Measurements from ENCODE around the gene MSL3B.

Gene MSL3B

GRCh38 chr2:233867993-233868532 lies at the start of gene MSL3B:
Gene MSL3B, minus strand, starts transcription at chr2:233868386.
- peak; percentile 60 for DNase-seq (ENCODE audit: extremely low spot score)
- no peak for TF ChIP-seq SUZ12 (IDR thresholded peaks at IDR 0.05)
- no peak for TF ChIP-seq ARNT (IDR thresholded peaks at IDR 0.05)
- no peak for TF ChIP-seq ELF4 (IDR thresholded peaks at IDR 0.05)
- TF ChIP-seq ZNF384 (IDR thresholded peaks at IDR 0.05) = no peak
- peak; percentile 78 for TF ChIP-seq L3MBTL2 (conservative IDR thresholded peaks at IDR 0.05)
- TF ChIP-seq FOXM1 (IDR thresholded peaks at IDR 0.05; ENCODE audit: borderline replicate concordance) = no peak
- ChIA-PET CTCF (interaction anchor here (0.6 to 2.7 kb wide), 2 partner anchors 10 to 458 kb away, joined by 5 to 9 read pairs; no protein-coding TSS in a partner anchor), POLR2A (no interaction called here)

- TF ChIP-seq ARNT (IDR thresholded peaks at IDR 0.05) (no peak), FOXA1 (IDR thresholded peaks at IDR 0.05) (no peak), BHLHE40 (IDR thresholded peaks at IDR 0.05; ENCODE audit: borderline replicate concordance) (no peak), FOXK2 (IDR thresholded peaks at IDR 0.05) (no peak), ELF4 (IDR thresholded peaks at IDR 0.05) (no peak), CTBP1 (IDR thresholded peaks at IDR 0.05; ENCODE audit: borderline replicate concordance) (no peak), HDGF (IDR thresholded peaks at IDR 0.05; ENCODE audit: borderline replicate concordance) (no peak), L3MBTL2 (conservative IDR thresholded peaks at IDR 0.05) (no peak), TARDBP (IDR thresholded peaks at IDR 0.05) (no peak), SUZ12 (IDR thresholded peaks at IDR 0.05) (no peak), SP1 (IDR thresholded peaks at IDR 0.05) (no peak), FOXM1 (IDR thresholded peaks at IDR 0.05; ENCODE audit: borderline replicate concordance) (no peak)
- CTCF ChIA-PET = no interaction called here
- POLR2A ChIA-PET = no interaction called here
- DNase-seq (ENCODE audit: extremely low spot score) = no peak
Measured at GRCh38 chr2:233917116-233917515, 48.9 kb upstream of the MSL3B start, which contains the start of gene TRPM8. Gene TRPM8, plus strand, starts transcription at chr2:233917373. Its CDS starts 9,165 bp downstream, at chr2:233926538.

GRCh38 chr2:233915128-233915527 lies 46.9 kb upstream of the MSL3B start:
- POLR2A ChIA-PET = no interaction called here
- TF ChIP-seq SP1 (IDR thresholded peaks at IDR 0.05) = no peak
- TF ChIP-seq PKNOX1 (IDR thresholded peaks at IDR 0.05) = no peak
- TF ChIP-seq LEF1 (IDR thresholded peaks at IDR 0.05; ENCODE audit: borderline replicate concordance) = no peak
- no peak for DNase-seq (ENCODE audit: extremely low spot score)
- CTCF ChIA-PET = no interaction called here

- TF ChIP-seq PKNOX1 (IDR thresholded peaks at IDR 0.05) (no peak), NFRKB (IDR thresholded peaks at IDR 0.05) (no peak), ZNF384 (IDR thresholded peaks at IDR 0.05) (no peak), L3MBTL2 (conservative IDR thresholded peaks at IDR 0.05) (no peak), FOXM1 (IDR thresholded peaks at IDR 0.05; ENCODE audit: borderline replicate concordance) (no peak), FOXK2 (IDR thresholded peaks at IDR 0.05) (no peak), TARDBP (IDR thresholded peaks at IDR 0.05) (no peak), SP1 (IDR thresholded peaks at IDR 0.05) (no peak), ELF4 (IDR thresholded peaks at IDR 0.05) (no peak), CTBP1 (IDR thresholded peaks at IDR 0.05; ENCODE audit: borderline replicate concordance) (no peak), BHLHE40 (IDR thresholded peaks at IDR 0.05; ENCODE audit: borderline replicate concordance) (no peak)
- POLR2A ChIA-PET = interaction anchor here (0.9 kb wide), 1 partner anchor 58 kb away, joined by 3 read pairs; the partner anchor contains the start of gene HJURP
- peak; percentile 33 for DNase-seq (ENCODE audit: extremely low spot score)
- CTCF ChIA-PET = interaction anchor here (1.0 kb wide), 1 partner anchor 589 kb away, joined by 5 read pairs; no protein-coding TSS in a partner anchor
Measured at GRCh38 chr2:233912691-233913423, 44.7 kb upstream of the MSL3B start.

- ChIA-PET POLR2A (no interaction called here), CTCF (no interaction called here)
- TF ChIP-seq SUZ12 (IDR thresholded peaks at IDR 0.05) (no peak), ELF4 (IDR thresholded peaks at IDR 0.05) (no peak), L3MBTL2 (conservative IDR thresholded peaks at IDR 0.05) (no peak), HDGF (IDR thresholded peaks at IDR 0.05; ENCODE audit: borderline replicate concordance) (no peak), FOXK2 (IDR thresholded peaks at IDR 0.05) (no peak), CTBP1 (IDR thresholded peaks at IDR 0.05; ENCODE audit: borderline replicate concordance) (no peak), BHLHE40 (IDR thresholded peaks at IDR 0.05; ENCODE audit: borderline replicate concordance) (no peak), FOXM1 (IDR thresholded peaks at IDR 0.05; ENCODE audit: borderline replicate concordance) (no peak), TARDBP (IDR thresholded peaks at IDR 0.05) (no peak), SP1 (IDR thresholded peaks at IDR 0.05) (no peak), ARNT (IDR thresholded peaks at IDR 0.05) (no peak), PKNOX1 (IDR thresholded peaks at IDR 0.05) (no peak), ZNF384 (IDR thresholded peaks at IDR 0.05) (no peak), NFRKB (IDR thresholded peaks at IDR 0.05) (no peak), LEF1 (IDR thresholded peaks at IDR 0.05; ENCODE audit: borderline replicate concordance) (no peak)
- DNase-seq (ENCODE audit: extremely low spot score) = no peak
Measured at GRCh38 chr2:233907627-233908026, 39.4 kb upstream of the MSL3B start.

GRCh38 chr2:233905945-233906344 lies 37.8 kb upstream of the MSL3B start:
- ChIA-PET CTCF (no interaction called here), POLR2A (no interaction called here)
- DNase-seq (ENCODE audit: extremely low spot score) = no peak
- TF ChIP-seq FOXM1 (IDR thresholded peaks at IDR 0.05; ENCODE audit: borderline replicate concordance) = no peak
